Liver (tissue), 9 donors: Measurements from ENCODE around the gene ARL13A. TPM values are rescaled to one million over a fixed set of nuclear protein-coding genes. Genes with fewer than 3 reads are reported as not detected.
"Not testable (repeated sequence)": the region's sequence is repeated elsewhere in the genome, so short reads cannot be mapped to it uniquely, and the experiment has no call there.

Experiments used
- DNase-seq: peaks from one replicate; pipeline ENCODE4 v3.0.0-alpha.2; 2017; ENCODE audit warnings: low spot score
- H3K27ac ChIP-seq, 2 donors: one replicate each; pipeline ENCODE4 v1.7.0; 2013; ENCODE audit warnings: inconsistent platforms in 2 of 2, low read length in 2 of 2, control low read depth in 1 of 2, low read depth in 1 of 2, mild to moderate bottlenecking in 1 of 2
- H3K27me3 ChIP-seq, 4 donors: one replicate each; pipeline versions ENCODE4 v1.6.1 to v1.7.0; 2013; ENCODE audit warnings: low read length in 3 of 4, inconsistent platforms in 1 of 4, mild to moderate bottlenecking in 1 of 4, moderate library complexity in 1 of 4; ENCODE audit not compliant: control insufficient read depth in 4 of 4, insufficient read depth in 4 of 4
- H3K36me3 ChIP-seq, 4 donors: one replicate each; pipeline versions ENCODE4 v1.6.1 to v1.7.0; 2013; ENCODE audit warnings: low read length in 3 of 4, mild to moderate bottlenecking in 3 of 4, low read depth in 1 of 4, moderate library complexity in 1 of 4; ENCODE audit not compliant: control insufficient read depth in 4 of 4, insufficient read depth in 3 of 4
- H3K4me1 ChIP-seq, 4 donors: one replicate each; pipeline versions ENCODE4 v1.6.1 to v1.7.0; 2013; ENCODE audit warnings: low read length in 3 of 4, mild to moderate bottlenecking in 3 of 4, moderate library complexity in 1 of 4; ENCODE audit not compliant: control insufficient read depth in 4 of 4, insufficient read depth in 4 of 4
- H3K4me3 ChIP-seq, 3 donors: one replicate each; pipeline versions ENCODE4 v1.6.1 to v1.7.0; 2013; ENCODE audit warnings: low read length in 3 of 3, control low read depth in 1 of 3, low read depth in 1 of 3, mild to moderate bottlenecking in 1 of 3
- H3K9ac ChIP-seq, 2 donors: one replicate each; pipeline ENCODE4 v1.7.0; 2013; ENCODE audit warnings: low read length in 2 of 2, mild to moderate bottlenecking in 2 of 2, moderate library complexity in 2 of 2, control low read depth in 1 of 2, low read depth in 1 of 2
- H3K9me3 ChIP-seq, 4 donors: one replicate each; pipeline versions ENCODE4 v1.6.1 to v1.7.0; 2013; ENCODE audit warnings: low read length in 3 of 4; ENCODE audit not compliant: control insufficient read depth in 4 of 4
- ATF3 ChIP-seq: IDR thresholded peaks from 2 replicates; pipeline ENCODE4 v1.6.1; 2016; ENCODE audit warnings: antibody characterized with exemption
- EGR1 ChIP-seq, 2 donors: IDR thresholded peaks; 2 replicates each; pipeline ENCODE4 v1.6.1; 2016 to 2018; ENCODE audit warnings: antibody characterized with exemption in 2 of 2, low read depth in 2 of 2
- FOXA2 ChIP-seq: IDR thresholded peaks from 2 replicates; pipeline ENCODE4 v1.6.1; 2016; ENCODE audit warnings: antibody characterized with exemption
- GABPA ChIP-seq, 2 donors: IDR thresholded peaks in 1 of 2; conservative IDR thresholded peaks in 1 of 2; 2 replicates each; pipeline ENCODE4 v1.6.1; 2016; ENCODE audit warnings: antibody characterized with exemption in 2 of 2, mild to moderate bottlenecking in 1 of 2, moderate library complexity in 1 of 2
- HNF4G ChIP-seq: IDR thresholded peaks from 2 replicates; pipeline ENCODE4 v1.6.1; 2016; ENCODE audit warnings: antibody characterized with exemption
- JUND ChIP-seq, 2 donors: IDR thresholded peaks; 2 replicates each; pipeline ENCODE4 v1.6.1; 2016; ENCODE audit warnings: antibody characterized with exemption in 2 of 2
- RAD21 ChIP-seq, 2 donors: IDR thresholded peaks; 2 replicates each; pipeline ENCODE4 v1.6.1; 2016; ENCODE audit warnings: antibody characterized with exemption in 2 of 2, mild to moderate bottlenecking in 2 of 2
- SP1 ChIP-seq: IDR thresholded peaks from 2 replicates; pipeline ENCODE4 v1.6.1; 2018; ENCODE audit warnings: antibody characterized with exemption, mild to moderate bottlenecking
- TAF1 ChIP-seq: conservative IDR thresholded peaks from 2 replicates; pipeline ENCODE4 v1.6.1; 2016; ENCODE audit warnings: antibody characterized with exemption, mild to moderate bottlenecking
- YY1 ChIP-seq: IDR thresholded peaks from 2 replicates; pipeline ENCODE4 v1.6.1; 2016; ENCODE audit warnings: antibody characterized with exemption, mild to moderate bottlenecking
- ZBTB33 ChIP-seq: IDR thresholded peaks from 2 replicates; pipeline ENCODE4 v1.6.1; 2016; ENCODE audit warnings: antibody characterized with exemption
- WGBS: extraction: QIAGEN DNeasy Blood & Tissue Kit; methylation state at CpG from one replicate; pipeline ENCODE4 v1.1.7; 2013; 5-methylcytosine and 5-hydroxymethylcytosine counted together
- polyA plus RNA-seq, 2 donors: library from polyadenylated mRNA; stranded (reverse) in 1 of 2; unstranded in 1 of 2; fragments of 200-250 nt in 1 of 2; fragments of >200 nt in 1 of 2; fragmentation: Nextera tagmentation in 1 of 2; extraction: Ambion mirVana in 1 of 2; gene quantifications; one replicate each; pipeline versions ENCODE4 v1.2.1 to v1.2.3, GENCODE V29; 2013 to 2015
- total RNA-seq, 2 donors: library from RNA; depleted of rRNA; stranded (reverse); fragments of >200 nt; gene quantifications; one replicate each; pipeline ENCODE4 v1.2.3, GENCODE V29; 2014
- TF ChIP-seq, protein P1 (sequence below): fragments of 150-350 bp; IDR thresholded peaks from 2 replicates; pipeline ENCODE4 v1.5.1; 2017; ENCODE audit warnings: improper control_type of control experiment, low read depth, low read length; ENCODE audit not compliant: missing input control
- TF ChIP-seq, protein P2 (sequence below): IDR thresholded peaks from 2 replicates; pipeline ENCODE4 v1.6.1; 2016; ENCODE audit warnings: antibody characterized with exemption, mild to moderate bottlenecking
- donor health status: healthy.
- donor health status: healthy.
- donor health status: healthy.
- donor health status: healthy.
- donor health status: healthy.

Gene ARL13A
- total and polyA plus RNA-seq, 4 donors: not detected

GRCh38 chrX:100980608-100981497 is 11.3 kb downstream of the ARL13A start:
- TF ChIP-seq FOXA2 (no peak), SP1 (no peak), HNF4G (no peak), ATF3 (no peak), RAD21 (IDR thresholded peaks at IDR 0.05) (no peak), EGR1 (IDR thresholded peaks at IDR 0.05; ENCODE audit: low read depth in 2 of 2) (no peak), YY1 (no peak), GABPA (IDR thresholded peaks at IDR 0.05 in 1 of 2, conservative IDR thresholded peaks at IDR 0.05 in 1 of 2) (no peak), ZBTB33 (no peak), JUND (IDR thresholded peaks at IDR 0.05) (no peak), TAF1 (no peak)
- TF ChIP-seq, protein P1, sequence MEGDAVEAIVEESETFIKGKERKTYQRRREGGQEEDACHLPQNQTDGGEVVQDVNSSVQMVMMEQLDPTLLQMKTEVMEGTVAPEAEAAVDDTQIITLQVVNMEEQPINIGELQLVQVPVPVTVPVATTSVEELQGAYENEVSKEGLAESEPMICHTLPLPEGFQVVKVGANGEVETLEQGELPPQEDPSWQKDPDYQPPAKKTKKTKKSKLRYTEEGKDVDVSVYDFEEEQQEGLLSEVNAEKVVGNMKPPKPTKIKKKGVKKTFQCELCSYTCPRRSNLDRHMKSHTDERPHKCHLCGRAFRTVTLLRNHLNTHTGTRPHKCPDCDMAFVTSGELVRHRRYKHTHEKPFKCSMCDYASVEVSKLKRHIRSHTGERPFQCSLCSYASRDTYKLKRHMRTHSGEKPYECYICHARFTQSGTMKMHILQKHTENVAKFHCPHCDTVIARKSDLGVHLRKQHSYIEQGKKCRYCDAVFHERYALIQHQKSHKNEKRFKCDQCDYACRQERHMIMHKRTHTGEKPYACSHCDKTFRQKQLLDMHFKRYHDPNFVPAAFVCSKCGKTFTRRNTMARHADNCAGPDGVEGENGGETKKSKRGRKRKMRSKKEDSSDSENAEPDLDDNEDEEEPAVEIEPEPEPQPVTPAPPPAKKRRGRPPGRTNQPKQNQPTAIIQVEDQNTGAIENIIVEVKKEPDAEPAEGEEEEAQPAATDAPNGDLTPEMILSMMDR: no peak
- TF ChIP-seq, protein P2, sequence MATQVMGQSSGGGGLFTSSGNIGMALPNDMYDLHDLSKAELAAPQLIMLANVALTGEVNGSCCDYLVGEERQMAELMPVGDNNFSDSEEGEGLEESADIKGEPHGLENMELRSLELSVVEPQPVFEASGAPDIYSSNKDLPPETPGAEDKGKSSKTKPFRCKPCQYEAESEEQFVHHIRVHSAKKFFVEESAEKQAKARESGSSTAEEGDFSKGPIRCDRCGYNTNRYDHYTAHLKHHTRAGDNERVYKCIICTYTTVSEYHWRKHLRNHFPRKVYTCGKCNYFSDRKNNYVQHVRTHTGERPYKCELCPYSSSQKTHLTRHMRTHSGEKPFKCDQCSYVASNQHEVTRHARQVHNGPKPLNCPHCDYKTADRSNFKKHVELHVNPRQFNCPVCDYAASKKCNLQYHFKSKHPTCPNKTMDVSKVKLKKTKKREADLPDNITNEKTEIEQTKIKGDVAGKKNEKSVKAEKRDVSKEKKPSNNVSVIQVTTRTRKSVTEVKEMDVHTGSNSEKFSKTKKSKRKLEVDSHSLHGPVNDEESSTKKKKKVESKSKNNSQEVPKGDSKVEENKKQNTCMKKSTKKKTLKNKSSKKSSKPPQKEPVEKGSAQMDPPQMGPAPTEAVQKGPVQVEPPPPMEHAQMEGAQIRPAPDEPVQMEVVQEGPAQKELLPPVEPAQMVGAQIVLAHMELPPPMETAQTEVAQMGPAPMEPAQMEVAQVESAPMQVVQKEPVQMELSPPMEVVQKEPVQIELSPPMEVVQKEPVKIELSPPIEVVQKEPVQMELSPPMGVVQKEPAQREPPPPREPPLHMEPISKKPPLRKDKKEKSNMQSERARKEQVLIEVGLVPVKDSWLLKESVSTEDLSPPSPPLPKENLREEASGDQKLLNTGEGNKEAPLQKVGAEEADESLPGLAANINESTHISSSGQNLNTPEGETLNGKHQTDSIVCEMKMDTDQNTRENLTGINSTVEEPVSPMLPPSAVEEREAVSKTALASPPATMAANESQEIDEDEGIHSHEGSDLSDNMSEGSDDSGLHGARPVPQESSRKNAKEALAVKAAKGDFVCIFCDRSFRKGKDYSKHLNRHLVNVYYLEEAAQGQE: no peak
- no peaks in the 10 kb centered on the region for H3K4me1 ChIP-seq
- H3K36me3 ChIP-seq: no peaks in the 10 kb centered on the region
- WGBS: 98% methylated on average over 6 of the region's 6 CpGs
- no peak for DNase-seq
- no peaks in the 10 kb centered on the region for H3K9me3 ChIP-seq
- H3K27ac ChIP-seq: no peak overlapping the region
- H3K27me3 ChIP-seq: no peaks in the 10 kb centered on the region
- H3K4me3 ChIP-seq: no peak overlapping the region
- no peak overlapping the region for H3K9ac ChIP-seq

DNA sequence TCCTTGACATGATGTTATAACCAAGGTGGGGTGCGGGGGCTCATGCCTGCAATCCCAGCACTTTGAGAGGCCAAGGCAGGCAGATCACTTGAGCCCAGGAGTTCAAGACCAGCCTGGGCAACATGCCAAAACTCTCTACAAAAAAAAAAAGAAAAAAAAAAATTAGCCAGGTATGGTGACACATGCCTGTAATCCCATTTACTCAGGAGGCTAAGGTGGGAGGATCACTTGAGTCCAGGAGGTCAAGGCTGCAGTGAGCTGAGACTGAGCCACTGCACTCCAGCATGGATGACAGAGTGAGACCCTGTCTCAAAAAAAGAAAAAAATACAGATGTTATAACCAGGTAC is 12.0 kb downstream of the ARL13A start:
- H3K4me3 ChIP-seq, H3K9me3 ChIP-seq, DNase-seq, H3K9ac ChIP-seq, H3K4me1 ChIP-seq, H3K27me3 ChIP-seq, H3K36me3 ChIP-seq, H3K27ac ChIP-seq: not testable (repeated sequence)
- WGBS: 97% methylated on average over 1 of the region's 1 CpG
